ENCODE data around the gene SERPINI1. TPM values are rescaled to one million over a fixed set of nuclear protein-coding genes. Genes with fewer than 3 reads are reported as not detected.

SERPINI1 gene
- total and polyA plus RNA-seq, 2 of the 8 experiments (the other 6 are each of a cell fraction or from before 2014, with no cell fraction given), result 5.3 to 9.9 TPM

DNA sequence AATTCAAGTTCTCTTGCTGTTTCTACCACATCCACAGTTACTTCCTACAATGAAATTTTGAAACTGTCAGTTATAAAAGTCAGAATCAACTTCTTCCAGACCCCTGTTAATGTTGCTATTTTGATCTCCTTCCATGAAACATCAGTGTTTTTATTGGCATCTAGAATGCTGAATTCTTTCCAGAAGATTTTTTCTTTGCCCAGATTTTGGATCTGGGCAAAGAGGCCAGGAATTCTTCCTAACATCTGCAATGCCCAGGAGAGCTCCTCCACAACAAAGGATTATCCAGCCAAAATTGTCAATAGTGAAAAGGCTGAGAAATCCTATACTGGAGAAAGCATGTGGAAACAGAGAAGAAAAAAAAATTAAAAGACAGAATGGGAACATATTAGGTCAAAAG lies 75.5 kb downstream of the SERPINI1 start (continued):
- TF ChIP-seq, protein P1, sequence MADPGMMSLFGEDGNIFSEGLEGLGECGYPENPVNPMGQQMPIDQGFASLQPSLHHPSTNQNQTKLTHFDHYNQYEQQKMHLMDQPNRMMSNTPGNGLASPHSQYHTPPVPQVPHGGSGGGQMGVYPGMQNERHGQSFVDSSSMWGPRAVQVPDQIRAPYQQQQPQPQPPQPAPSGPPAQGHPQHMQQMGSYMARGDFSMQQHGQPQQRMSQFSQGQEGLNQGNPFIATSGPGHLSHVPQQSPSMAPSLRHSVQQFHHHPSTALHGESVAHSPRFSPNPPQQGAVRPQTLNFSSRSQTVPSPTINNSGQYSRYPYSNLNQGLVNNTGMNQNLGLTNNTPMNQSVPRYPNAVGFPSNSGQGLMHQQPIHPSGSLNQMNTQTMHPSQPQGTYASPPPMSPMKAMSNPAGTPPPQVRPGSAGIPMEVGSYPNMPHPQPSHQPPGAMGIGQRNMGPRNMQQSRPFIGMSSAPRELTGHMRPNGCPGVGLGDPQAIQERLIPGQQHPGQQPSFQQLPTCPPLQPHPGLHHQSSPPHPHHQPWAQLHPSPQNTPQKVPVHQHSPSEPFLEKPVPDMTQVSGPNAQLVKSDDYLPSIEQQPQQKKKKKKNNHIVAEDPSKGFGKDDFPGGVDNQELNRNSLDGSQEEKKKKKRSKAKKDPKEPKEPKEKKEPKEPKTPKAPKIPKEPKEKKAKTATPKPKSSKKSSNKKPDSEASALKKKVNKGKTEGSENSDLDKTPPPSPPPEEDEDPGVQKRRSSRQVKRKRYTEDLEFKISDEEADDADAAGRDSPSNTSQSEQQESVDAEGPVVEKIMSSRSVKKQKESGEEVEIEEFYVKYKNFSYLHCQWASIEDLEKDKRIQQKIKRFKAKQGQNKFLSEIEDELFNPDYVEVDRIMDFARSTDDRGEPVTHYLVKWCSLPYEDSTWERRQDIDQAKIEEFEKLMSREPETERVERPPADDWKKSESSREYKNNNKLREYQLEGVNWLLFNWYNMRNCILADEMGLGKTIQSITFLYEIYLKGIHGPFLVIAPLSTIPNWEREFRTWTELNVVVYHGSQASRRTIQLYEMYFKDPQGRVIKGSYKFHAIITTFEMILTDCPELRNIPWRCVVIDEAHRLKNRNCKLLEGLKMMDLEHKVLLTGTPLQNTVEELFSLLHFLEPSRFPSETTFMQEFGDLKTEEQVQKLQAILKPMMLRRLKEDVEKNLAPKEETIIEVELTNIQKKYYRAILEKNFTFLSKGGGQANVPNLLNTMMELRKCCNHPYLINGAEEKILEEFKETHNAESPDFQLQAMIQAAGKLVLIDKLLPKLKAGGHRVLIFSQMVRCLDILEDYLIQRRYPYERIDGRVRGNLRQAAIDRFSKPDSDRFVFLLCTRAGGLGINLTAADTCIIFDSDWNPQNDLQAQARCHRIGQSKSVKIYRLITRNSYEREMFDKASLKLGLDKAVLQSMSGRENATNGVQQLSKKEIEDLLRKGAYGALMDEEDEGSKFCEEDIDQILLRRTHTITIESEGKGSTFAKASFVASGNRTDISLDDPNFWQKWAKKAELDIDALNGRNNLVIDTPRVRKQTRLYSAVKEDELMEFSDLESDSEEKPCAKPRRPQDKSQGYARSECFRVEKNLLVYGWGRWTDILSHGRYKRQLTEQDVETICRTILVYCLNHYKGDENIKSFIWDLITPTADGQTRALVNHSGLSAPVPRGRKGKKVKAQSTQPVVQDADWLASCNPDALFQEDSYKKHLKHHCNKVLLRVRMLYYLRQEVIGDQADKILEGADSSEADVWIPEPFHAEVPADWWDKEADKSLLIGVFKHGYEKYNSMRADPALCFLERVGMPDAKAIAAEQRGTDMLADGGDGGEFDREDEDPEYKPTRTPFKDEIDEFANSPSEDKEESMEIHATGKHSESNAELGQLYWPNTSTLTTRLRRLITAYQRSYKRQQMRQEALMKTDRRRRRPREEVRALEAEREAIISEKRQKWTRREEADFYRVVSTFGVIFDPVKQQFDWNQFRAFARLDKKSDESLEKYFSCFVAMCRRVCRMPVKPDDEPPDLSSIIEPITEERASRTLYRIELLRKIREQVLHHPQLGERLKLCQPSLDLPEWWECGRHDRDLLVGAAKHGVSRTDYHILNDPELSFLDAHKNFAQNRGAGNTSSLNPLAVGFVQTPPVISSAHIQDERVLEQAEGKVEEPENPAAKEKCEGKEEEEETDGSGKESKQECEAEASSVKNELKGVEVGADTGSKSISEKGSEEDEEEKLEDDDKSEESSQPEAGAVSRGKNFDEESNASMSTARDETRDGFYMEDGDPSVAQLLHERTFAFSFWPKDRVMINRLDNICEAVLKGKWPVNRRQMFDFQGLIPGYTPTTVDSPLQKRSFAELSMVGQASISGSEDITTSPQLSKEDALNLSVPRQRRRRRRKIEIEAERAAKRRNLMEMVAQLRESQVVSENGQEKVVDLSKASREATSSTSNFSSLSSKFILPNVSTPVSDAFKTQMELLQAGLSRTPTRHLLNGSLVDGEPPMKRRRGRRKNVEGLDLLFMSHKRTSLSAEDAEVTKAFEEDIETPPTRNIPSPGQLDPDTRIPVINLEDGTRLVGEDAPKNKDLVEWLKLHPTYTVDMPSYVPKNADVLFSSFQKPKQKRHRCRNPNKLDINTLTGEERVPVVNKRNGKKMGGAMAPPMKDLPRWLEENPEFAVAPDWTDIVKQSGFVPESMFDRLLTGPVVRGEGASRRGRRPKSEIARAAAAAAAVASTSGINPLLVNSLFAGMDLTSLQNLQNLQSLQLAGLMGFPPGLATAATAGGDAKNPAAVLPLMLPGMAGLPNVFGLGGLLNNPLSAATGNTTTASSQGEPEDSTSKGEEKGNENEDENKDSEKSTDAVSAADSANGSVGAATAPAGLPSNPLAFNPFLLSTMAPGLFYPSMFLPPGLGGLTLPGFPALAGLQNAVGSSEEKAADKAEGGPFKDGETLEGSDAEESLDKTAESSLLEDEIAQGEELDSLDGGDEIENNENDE (IDR thresholded peaks at IDR 0.05; ENCODE audit: insufficient replicate concordance, low read length), result no peak
- TF ChIP-seq RFX5 (IDR thresholded peaks at IDR 0.05; ENCODE audit: borderline replicate concordance, low read depth, low read length) (no peak), KDM1A (IDR thresholded peaks at IDR 0.05; ENCODE audit: borderline replicate concordance, low read length) (no peak), GABPA (IDR thresholded peaks at IDR 0.05; ENCODE audit: borderline replicate concordance, insufficient read depth, low read length) (no peak), SIN3A (conservative IDR thresholded peaks at IDR 0.05 in 1 of 2, IDR thresholded peaks at IDR 0.05 in 1 of 2; ENCODE audit: low read depth in 1 of 2, low read length in 2 of 2) (no peak), PHF8 (conservative IDR thresholded peaks at IDR 0.05; ENCODE audit: low read depth, low read length) (no peak), SIX5 (IDR thresholded peaks at IDR 0.05; ENCODE audit: low read depth, low read length) (no peak)
- TF ChIP-seq, protein P2, sequence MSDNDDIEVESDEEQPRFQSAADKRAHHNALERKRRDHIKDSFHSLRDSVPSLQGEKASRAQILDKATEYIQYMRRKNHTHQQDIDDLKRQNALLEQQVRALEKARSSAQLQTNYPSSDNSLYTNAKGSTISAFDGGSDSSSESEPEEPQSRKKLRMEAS (IDR thresholded peaks at IDR 0.05), result no peak

Data from H1 (cell line).